Mesenteric fat pad (tissue), 1 donor: ENCODE data around the gene DGKG. TPM values are rescaled to one million over a fixed set of nuclear protein-coding genes. Genes with fewer than 3 reads are reported as not detected.

Experiments used
- DNase-seq: peaks from one replicate; pipeline ENCODE4 v3.0.0-alpha.2; 2020; ENCODE audit warnings: low spot score
- total RNA-seq: library from RNA; stranded (reverse); fragmentation: NEBNext Ultra II Directional; extraction: Animal tissue kit (Norgen Biotek cat#: 25700); gene quantifications from one replicate; pipeline ENCODE4 v1.2.1, GENCODE V29; 2021
- donor health status: DM: yes; HTN: yes; CAD: no.

Gene DGKG
- total RNA-seq, 1 donor from 2014 or later = 1.7 TPM

DNA sequence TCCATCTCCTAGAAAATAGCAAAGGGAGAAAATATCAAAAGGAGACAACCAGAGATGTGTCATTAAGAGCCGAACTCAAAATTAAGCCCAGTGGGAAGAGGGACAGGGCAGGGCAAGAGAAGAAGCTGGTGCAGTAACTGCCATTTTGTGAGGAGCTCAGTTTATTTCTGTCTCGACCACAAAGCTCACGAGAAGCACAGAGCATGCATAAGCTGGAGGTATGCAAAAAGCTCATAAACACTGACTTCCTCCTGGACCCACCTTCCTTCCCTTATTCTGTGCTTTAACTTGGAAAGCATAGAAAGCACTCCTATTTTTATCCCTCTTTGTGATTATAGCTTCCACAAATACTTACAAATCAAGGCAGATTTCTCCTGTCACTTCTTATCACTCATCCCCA, 81.3 kb downstream of the DGKG start:
- DNase-seq = no peak

GRCh38 chr3:186277268-186277909, 84.6 kb downstream of the DGKG start:
- DNase-seq = no peak

GRCh38 chr3:186275436-186275835, 86.6 kb downstream of the DGKG start:
- no peak for DNase-seq

GRCh38 chr3:186273586-186273985, 88.4 kb downstream of the DGKG start:
- no peak for DNase-seq

GRCh38 chr3:186270701-186271100, 91.3 kb downstream of the DGKG start:
- no peak for DNase-seq

DNA sequence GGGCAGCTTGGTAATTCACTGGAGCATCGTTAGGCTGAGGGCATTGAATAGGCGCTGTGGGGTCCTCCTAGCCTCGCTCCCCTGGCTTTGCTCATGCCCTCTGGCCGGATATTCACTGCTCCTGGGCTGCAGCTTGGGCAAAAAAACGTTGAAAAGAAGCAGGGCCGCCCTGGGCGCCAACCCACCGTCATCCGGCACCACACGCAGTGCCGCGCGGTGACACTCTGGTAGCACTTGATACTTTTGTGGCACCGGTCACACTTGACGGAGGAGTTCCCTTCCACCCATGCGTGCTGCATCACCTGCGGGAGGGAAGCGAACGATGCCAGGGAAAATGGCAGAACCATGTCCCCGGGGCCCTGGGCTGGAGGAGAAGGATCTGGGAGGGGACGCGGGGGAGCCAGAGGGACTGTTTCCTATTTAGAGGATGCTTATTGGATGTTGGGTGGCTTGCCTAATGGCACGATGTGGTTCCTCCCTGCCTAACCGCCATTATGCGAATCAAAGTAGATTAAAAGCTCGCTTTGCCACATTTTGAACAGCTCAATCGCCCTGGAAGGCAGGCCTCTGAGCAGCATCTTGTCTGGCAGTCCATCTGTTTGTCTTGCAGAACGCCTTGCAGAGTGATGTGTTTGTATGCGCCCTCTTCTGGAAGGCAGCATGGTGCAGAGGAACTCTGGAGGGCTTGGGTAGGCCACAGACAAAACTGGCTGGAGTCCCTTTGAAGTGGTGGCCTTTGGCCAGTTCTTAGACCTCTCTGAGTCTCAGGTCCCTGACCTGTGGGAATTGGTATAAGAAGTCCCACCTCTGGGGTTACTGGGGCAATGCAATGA, 93.2 kb downstream of the DGKG start:
- no peak for DNase-seq

- DNase-seq = no peak
These were observed 94.3 kb downstream of the DGKG start for GRCh38 chr3:186267758-186268157.

DNA sequence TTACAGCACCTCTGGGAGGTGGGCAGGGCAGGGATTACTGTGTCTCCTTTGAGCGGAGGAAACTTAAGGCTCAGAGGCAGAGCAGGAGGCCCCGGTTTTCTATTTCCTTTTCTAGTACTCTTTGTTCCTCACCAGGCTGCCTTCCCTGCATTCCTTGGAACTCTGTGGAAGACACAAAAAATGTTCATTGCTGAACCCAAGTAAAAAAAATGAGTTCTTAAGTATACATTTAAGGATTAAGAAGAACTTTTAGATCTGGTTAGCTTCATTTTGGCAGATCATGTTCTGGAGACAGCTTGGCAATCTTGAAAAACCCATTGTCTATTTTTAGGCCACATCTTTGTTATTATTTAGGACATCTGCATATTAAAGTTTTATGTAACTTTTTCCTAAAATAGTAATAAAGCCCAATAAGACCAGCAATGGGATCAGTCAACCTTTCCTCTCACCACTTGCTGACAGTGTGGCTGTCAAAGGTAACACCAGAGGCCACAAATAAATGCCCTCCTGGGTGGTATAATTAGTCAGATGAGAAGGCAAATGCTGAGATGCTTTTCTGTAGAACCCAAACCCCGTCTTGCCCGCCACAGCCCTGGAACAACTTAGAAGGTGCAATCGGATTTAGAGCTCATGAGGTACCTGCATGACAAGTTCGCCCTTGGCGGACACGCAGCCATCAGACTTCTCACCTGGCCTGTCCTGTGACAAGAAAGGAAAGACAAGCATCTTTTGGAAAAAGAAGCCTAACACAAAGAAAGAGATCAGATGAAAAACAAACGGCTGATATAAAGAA, 97.2 kb downstream of the DGKG start:
- no peak for DNase-seq

- DNase-seq = no peak
These were observed 100.4 kb downstream of the DGKG start for GRCh38 chr3:186261638-186262037.

DNA sequence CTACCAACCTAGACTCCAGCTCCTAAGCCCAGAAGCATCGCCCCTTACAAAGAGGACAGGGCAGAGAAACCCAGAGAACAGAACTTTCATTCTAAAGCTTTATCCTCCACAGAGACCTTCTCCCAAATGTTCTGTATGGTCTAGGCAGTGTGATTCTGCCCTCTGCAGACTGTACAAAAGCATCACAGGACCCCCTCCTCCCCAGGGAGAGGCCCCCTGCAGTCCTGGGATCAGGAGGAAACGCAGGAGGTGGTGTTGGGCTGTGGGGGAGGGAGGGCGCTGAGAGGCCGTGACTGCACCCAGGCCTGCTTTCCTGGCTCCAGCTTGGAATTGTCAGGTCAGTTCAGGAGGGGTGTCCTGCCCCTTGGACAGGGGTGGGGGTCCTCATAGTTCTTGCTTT, 101.3 kb downstream of the DGKG start:
- no peak for DNase-seq

DNA sequence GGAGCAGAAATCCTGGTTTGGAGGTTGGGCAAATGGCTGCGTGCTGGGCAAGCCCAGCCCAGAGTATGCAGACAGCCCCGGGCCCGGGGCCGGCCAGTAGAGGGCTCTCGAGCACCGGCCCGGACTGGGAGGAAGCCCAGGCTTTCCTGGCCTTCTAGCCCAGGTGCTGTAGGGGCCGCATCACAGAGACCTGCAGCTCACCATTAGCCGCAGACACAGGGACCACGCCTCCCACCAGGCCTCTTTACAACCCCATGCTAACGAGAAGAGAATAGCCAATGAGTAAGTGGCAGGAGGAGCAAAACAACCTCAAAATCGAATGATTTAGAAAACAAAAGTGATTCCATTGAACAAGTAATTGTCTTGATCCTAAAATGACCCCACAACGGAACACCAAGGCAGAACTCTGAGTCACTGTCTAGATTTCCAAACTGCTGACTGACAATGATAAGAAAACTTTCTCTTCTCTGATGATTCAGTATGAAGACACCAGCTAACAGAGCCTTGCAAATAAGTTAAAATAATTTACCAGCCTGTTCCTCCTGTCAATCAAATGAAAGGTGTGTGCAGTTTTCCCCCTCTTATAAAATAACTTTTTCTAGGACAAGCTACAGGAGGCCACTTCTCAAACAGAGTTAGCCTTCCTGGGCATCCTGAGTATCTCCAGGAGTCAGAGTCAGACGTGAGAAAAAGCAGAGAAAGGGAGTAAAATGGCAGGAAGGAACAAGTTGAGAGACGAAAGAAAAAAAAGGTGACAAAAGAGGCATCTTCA, 102.2 kb downstream of the DGKG start:
- DNase-seq = no peak

DNA sequence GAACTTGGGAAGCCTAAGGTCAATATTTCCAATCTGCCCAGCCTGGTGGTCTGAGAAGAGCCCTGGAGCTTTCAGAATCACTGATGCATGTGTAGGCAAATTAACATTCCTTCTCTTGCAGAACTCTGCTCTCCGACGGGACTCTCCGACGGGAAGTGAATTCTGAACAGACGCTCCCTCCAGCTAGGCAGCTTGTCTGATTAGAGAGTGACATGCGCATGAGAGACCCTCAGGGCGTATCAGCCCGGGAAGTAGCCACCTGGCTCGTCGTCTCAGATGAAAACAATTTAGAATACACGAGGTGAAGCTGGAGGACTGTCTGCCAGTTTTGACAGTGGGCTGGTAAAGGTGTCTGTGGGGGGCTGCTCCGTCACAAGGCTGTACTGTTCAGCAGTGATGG, 103.1 kb downstream of the DGKG start:
- DNase-seq = no peak

- DNase-seq = no peak
These were observed 104.2 kb downstream of the DGKG start for GRCh38 chr3:186257866-186258265.

DNA sequence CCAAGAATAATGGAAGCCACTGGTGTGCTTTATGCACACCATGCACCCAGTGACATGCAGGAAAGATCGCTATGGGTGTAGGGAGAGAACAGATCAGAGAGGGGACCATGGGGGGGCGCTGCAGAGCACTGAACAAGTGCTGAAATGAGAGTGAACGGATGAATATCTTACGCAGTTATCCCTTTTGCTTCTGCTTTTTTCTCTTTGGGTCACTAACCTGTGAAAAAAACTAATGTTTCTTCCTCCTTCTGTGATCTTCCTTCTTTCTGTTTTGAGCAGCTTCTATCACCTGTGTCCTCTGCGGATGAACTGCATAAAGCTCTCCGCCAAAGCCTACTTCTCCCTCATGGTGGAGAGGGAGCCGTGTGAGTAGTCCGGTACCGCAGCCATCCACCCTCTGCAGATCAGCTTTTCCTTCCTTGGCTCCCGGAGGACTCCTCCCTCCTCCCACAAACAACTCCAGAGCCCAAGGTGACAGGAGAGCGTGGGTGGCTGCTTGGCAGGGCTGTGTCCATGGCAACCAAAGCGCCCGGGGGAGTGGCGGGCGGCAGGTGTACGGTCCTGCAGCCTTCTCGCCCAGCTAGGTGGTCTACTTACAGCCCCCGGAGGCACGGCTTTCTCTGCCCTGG, 106.2 kb downstream of the DGKG start:
- no peak for DNase-seq

GRCh38 chr3:186254676-186255650, 107.1 kb downstream of the DGKG start:
- no peak for DNase-seq

GRCh38 chr3:186251948-186252619, 110.0 kb downstream of the DGKG start:
- DNase-seq = no peak

DNA sequence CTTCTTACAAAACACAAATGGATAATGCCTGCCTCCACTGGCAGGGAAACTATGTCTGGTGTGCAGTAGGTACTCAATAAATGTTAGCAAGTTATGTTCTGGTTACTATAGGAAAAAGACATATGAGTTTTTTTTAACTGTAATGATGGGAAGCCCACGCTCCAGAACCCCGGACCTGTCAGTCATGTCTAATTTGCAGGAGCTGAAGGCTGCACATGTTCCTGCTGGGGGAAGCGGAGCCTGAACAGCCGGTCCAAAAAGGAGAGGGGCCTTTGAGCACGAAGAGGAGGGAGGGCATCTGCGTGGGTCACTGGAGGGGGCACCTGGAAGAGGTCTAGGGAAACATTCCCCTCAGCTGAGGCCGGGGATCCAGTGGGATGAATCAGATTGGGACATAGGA, 113.2 kb downstream of the DGKG start:
- DNase-seq = no peak

DNA sequence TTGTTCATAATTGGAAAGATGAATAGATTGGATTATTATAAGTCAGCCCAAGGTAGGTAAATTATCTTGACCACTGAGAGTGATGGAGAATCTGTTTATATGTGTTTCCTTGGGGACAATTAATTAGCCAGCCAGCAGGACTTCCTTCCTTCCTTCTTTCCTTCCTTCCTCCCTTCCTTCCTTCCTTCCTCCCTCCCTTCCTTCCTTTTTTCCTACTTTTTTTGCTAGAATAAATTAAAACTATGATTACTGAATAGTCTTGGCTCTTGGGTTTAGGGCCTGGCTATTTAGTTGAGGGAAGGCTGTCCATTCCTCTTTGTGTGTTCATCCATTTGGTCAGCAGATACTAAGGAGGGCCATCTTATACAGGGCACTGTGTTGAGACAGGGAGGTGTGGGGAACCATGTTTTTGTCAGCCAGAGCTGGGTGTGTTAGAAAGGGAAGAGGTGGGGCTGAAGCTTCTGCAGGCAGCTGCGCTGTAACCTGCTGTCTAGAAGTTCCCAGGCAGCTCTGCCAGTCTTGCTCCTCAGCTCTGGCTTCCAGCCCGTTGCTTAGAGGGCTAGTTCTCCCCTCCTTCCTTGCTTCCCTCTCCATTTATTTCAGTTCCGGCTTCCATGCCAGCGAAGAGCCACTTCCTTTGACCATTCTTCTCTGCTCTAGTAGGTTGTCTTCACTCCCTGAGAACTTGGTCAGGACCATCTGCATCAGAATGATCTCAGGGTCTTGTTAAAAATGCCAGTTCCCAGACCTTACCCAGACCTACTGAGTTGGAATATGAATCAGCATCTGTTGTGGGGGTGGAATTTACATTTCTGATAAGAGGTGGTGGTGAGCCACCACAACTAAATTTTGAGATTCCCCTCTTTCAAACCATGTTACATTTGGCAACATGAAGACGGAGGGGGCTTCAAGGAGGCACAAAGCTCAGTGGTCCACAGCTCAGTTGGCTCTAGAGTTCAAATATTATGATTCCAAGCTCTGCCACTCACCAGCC, 113.9 kb downstream of the DGKG start:
- DNase-seq = no peak
